ENCODE measurements around the gene NDUFA13. TPM values are rescaled to one million over a fixed set of nuclear protein-coding genes. Genes with fewer than 3 reads are reported as not detected.
"Not testable (repeated sequence)": the region's sequence is repeated elsewhere in the genome, so short reads cannot be mapped to it uniquely, and the experiment has no call there.

NDUFA13 gene
- total RNA-seq = 18.0 and 46.5 TPM in 2 replicates
- polyA plus RNA-seq (2012) = 588 TPM

- DNase-seq (ENCODE audit: low read depth) = peak; percentile 96
Measured at GRCh38 chr19:19515642-19516519, at the start of gene NDUFA13. TSS of gene NDUFA13 (plus strand) at chr19:19516225. CDS start at chr19:19516239, 14 bp downstream.

GRCh38 chr19:19468424-19469050, 47.5 kb upstream of the NDUFA13 start:
- no peak for DNase-seq (ENCODE audit: low read depth)

GRCh38 chr19:19470579-19470978, 45.4 kb upstream of the NDUFA13 start:
- no peak for DNase-seq (ENCODE audit: low read depth)

GRCh38 chr19:19471682-19472081, 44.3 kb upstream of the NDUFA13 start:
- DNase-seq (ENCODE audit: low read depth) = no peak

GRCh38 chr19:19472106-19472505, 43.9 kb upstream of the NDUFA13 start:
- DNase-seq (ENCODE audit: low read depth) = not testable (repeated sequence)

GRCh38 chr19:19475015-19475765, 40.8 kb upstream of the NDUFA13 start:
- DNase-seq (ENCODE audit: low read depth) = peak; percentile 98

- peak; percentile 73 for DNase-seq (ENCODE audit: low read depth)
Measured at GRCh38 chr19:19475849-19476828, 39.9 kb upstream of the NDUFA13 start.

- no peak for DNase-seq (ENCODE audit: low read depth)
Measured at GRCh38 chr19:19477705-19478383, 38.2 kb upstream of the NDUFA13 start.

- peak; percentile 69 for DNase-seq (ENCODE audit: low read depth)
Measured at GRCh38 chr19:19480688-19481087, 35.3 kb upstream of the NDUFA13 start.

- peak; percentile 49 for DNase-seq (ENCODE audit: low read depth)
Measured at GRCh38 chr19:19482809-19483596, 33.0 kb upstream of the NDUFA13 start.

GRCh38 chr19:19485161-19485997, 30.6 kb upstream of the NDUFA13 start:
- DNase-seq (ENCODE audit: low read depth) = peak; percentile 80

- no peak for DNase-seq (ENCODE audit: low read depth)
Measured at GRCh38 chr19:19485998-19486290, 30.1 kb upstream of the NDUFA13 start.

- DNase-seq (ENCODE audit: low read depth) = no peak
Measured at GRCh38 chr19:19486343-19487076, 29.5 kb upstream of the NDUFA13 start.

- DNase-seq (ENCODE audit: low read depth) = no peak
Measured at GRCh38 chr19:19487077-19487949, 28.7 kb upstream of the NDUFA13 start.

- DNase-seq (ENCODE audit: low read depth) = peak; percentile 44
Measured at GRCh38 chr19:19487950-19488874, 27.8 kb upstream of the NDUFA13 start.

Measured in myocyte (in vitro differentiated cells).